Umbilical cord (tissue), 2 donors: ENCODE results near the gene AXL. TPM values are rescaled to one million over a fixed set of nuclear protein-coding genes. Genes with fewer than 3 reads are reported as not detected.
"Not testable (repeated sequence)": the region's sequence is repeated elsewhere in the genome, so short reads cannot be mapped to it uniquely, and the experiment has no call there.

Experiments
- DNase-seq: peaks from one replicate; pipeline ENCODE4 v3.0.0-alpha.2; 2015; ENCODE audit warnings: low spot score
- total RNA-seq: library from RNA; depleted of rRNA; stranded (reverse); fragments of >200 nt; gene quantifications from one replicate; pipeline ENCODE4 v1.2.3, GENCODE V29; 2014; ENCODE audit warnings: low replicate concordance; ENCODE audit not compliant: insufficient read depth

Gene AXL
- total RNA-seq, 1 donor from 2014 or later, result 104 TPM

DNA sequence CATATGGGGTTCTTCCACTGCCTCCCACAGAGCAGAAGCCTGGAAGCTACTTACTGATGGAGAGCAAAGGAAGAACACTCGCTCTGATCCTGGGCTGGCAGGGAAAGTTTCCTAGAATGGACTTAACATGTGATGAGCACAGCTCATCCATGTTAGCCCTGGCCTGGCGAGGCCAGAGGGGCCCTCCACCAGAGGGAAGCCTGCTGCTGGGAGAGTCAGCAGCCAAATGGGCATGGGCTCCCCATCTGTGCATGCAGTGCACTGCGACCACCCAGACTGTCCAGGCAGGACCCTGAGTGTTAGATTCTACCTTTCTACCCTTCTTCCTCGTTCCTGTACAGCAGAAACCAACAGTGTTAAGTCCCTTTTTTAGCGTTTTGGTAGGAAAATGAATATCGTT, 54.1 kb downstream of the AXL start:
- no peak for DNase-seq

GRCh38 chr19:41274802-41275201, 55.8 kb downstream of the AXL start:
- no peak for DNase-seq

GRCh38 chr19:41276231-41276630, 57.2 kb downstream of the AXL start:
- DNase-seq, result no peak

DNA sequence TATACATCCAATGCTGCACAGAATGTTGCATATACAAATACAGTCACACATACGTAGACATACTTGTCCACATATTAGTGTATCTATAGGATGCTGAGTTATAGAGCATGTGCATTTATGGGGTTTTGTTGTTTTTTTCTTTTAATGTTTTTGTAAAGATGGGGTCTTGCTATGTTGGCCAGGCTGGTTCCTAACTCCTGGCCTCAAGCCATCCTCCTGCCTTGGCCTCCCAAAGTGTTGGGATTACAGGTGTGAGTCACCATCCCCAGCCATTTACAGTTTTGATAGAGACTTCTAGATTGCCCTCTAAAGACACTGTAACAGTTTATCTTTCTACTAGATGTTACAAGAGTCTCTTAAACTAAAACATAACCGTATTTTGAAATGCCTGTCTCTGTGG, 59.5 kb downstream of the AXL start:
- DNase-seq, result no peak

DNA sequence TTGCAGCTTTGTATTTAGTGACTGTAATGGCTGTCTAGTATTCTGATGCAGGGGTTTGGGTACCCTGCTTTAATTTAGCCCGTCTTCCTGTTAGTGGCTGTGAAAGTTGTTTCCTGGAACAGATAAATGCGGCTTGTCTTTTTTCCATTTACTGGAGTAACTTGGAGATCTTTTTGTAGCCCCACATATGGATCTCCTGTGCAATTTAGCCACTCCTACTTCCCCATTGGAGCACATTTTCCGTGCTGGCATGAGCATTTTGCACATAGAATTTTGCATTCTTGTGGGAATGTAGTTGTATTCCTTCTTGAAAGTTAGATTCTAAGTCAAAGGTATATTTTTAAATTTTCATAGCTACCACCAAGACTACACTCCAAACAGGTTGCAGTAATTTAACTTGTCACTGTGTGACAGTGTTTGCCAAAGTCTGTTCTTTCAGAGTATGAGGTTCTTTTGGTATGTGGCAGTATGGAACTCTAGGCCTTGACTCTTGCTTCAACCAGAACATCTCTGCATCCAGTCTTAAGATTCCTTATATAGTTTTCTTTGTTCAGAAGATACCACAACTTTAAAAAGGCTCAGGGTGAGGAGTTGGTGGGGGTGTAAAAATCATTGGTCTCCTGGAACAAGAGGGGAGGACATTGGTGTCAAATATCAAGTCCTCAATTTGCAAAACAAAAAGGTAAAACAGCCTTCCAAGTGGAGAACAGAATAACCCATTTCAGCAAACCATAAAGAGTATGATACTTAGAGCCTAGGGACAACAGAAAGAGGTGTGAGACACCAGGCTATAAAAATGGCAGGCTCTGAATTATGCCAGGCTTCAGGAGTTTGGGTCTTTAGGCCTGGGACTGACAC, 69.9 kb downstream of the AXL start:
- no peak for DNase-seq

- not testable (repeated sequence) for DNase-seq
These were observed 70.8 kb downstream of the AXL start for GRCh38 chr19:41289814-41290213.

DNA sequence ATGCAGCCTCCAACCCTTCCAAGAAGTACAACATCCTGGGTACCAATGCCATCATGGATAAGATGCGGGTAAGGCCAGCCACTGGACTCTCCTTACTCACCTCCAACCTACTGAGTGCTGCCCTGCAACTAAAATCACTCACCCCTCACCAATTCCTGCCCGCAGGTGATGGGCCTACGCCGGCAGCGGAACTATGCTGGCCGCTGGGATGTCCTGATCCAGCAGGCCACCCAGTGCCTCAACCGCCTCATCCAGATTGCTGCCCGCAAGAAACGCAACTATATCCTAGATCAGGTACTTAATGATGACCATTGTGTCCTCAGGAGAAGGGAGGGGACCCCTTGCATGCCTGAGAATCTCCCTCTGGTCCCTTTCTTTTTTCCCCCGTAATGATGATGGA, 75.4 kb downstream of the AXL start:
- DNase-seq, result no peak

DNA sequence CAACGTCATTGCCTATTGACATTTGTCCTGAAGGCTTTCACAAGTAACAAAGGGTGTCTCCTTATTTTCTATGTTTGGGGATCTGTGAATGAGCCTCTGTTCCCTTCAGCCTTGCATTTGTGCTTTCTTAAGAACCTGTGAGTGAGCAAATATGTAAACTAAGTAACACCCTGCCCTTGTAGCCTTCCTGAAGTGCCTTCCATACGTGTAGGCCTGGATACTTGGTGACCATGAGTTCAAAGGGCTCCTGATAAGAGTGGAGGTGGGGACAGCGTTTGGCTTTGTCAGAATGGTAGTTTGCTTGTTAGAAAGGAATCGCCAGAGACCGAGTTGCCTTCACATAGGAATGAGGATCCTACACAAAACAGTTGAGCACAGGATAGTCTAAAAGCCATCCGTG, 76.5 kb downstream of the AXL start:
- no peak for DNase-seq

GRCh38 chr19:41296433-41296871, 77.4 kb downstream of the AXL start:
- no peak for DNase-seq

DNA sequence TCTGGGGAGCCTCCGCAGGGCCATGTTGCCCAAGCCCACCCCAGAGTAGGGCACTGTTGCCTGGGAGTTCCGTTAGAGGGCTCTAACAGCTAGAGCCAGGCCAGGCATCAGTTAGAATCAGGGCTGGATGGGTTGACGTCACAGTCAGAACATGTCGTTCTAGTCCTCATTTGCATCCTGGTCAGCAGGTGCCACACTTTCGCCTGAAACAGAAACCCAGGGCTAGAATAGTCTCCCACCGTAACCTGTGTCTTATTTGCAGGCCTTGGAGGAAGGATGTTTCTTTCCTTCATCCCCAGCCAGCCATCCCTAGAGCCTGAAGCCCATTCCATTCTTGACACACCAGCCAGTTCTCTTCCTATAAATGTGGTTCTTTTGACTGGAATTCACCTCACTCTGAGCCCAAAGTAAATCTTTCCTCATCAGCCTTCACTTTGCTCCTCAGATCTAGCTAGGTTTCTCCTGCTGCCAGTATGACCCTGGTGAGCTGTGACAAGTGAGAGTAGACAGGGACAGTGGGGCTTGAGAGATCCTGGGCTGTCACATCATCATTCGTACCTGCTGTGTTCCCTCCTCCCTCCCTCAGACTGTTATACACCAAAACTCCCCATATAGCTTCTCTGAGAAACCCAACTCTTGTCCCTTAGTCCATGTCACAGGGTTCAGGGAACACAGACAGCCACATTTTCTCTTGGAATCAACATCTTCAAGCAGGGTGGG, 78.8 kb downstream of the AXL start:
- DNase-seq, result no peak

- DNase-seq, result peak; percentile 75
These were observed 79.4 kb downstream of the AXL start for GRCh38 chr19:41298348-41298964.

- no peak for DNase-seq
These were observed 80.2 kb downstream of the AXL start for GRCh38 chr19:41299046-41299754.

GRCh38 chr19:41299755-41300089, 80.7 kb downstream of the AXL start:
- DNase-seq, result peak; percentile 51

DNA sequence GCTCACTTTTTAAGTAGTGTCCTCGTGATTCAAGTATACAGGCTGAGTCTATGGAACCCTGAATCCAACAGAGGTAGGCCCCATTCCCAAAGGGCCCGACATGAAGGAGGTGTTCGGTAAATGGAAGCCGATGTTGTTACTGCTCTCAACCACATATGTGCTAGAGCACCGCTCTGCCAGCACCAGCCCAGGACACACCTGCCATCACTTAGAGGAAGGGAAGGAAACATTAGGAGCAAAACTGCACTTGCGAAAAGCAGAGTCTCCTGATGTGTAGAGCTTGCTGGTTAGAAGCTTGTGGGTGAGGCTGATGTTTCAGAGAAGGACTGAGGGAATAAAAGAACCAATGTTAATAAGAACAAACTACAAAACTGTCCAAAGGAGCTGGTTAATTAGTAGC, 81.5 kb downstream of the AXL start:
- no peak for DNase-seq

DNA sequence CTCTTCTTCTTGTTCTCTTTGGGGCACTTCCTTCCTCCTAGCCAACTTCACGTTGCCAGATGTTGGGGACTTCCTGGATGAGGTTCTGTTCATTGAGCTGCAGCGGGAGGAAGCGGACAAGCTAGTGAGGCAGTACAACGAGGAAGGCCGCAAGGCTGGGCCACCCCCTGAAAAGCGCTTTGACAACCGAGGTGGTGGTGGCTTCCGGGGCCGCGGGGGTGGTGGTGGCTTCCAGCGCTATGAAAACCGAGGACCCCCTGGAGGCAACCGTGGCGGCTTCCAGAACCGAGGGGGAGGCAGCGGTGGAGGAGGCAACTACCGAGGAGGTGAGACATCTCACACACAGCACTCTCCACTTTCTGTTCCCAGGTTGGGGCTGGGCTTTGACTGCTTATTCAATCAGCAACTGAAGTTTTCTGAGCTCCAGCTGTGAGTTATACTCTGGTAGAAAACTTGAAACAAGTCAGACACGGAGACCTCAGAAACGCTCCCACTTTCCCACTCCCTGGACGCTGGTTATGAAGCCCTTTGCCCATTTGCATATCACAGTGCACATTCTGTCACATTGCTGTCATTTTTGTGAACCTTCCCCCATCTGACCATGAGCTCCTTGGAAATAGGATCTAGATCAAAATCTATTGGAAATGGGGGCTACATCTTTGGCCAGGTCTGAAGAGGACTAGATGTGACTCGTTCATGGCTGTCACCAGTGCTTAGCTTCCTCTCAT, 83.8 kb downstream of the AXL start:
- no peak for DNase-seq

- no peak for DNase-seq
These were observed 84.9 kb downstream of the AXL start for GRCh38 chr19:41303954-41304353.

GRCh38 chr19:41304706-41305483, 85.9 kb downstream of the AXL start:
- no peak for DNase-seq

DNA sequence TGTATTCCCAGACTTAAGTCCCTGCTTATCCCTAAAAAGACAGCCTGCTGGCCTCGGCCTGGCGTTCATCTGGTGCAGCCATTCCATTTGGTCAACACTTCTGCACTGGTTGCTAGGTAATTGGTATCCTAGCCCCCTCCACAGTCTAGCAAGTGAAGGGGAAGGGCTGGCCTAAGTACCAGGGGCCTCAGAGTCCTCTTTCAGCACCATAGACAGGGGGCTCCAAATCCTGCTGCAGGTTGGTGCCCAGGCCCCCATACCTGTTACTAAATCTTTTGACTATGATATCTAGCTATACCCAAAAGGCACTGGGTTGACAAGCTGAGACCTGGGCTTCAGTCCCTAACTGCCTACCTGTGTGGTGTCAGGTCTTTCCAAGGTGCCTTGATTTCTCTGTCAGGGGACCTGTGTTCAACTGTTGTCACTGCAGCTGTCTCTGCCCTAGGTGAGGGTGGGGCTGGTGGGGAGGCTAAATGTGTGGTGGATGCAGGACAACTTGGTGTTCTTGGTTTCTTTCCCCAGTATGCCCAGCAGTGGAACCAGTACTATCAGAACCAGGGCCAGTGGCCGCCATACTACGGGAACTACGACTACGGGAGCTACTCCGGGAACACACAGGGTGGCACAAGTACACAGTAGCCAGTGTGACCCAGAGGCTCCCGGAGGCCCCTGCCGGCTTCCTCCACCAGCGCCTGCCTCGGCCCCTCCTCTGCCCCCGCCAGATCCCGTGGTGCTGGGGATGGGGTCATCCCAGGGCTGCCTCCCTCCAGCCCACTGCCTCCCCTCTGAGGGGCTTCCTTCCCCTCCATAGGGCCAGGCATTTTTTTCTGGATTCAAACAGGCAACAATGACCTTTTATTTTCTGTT, 87.1 kb downstream of the AXL start:
- no peak for DNase-seq

DNA sequence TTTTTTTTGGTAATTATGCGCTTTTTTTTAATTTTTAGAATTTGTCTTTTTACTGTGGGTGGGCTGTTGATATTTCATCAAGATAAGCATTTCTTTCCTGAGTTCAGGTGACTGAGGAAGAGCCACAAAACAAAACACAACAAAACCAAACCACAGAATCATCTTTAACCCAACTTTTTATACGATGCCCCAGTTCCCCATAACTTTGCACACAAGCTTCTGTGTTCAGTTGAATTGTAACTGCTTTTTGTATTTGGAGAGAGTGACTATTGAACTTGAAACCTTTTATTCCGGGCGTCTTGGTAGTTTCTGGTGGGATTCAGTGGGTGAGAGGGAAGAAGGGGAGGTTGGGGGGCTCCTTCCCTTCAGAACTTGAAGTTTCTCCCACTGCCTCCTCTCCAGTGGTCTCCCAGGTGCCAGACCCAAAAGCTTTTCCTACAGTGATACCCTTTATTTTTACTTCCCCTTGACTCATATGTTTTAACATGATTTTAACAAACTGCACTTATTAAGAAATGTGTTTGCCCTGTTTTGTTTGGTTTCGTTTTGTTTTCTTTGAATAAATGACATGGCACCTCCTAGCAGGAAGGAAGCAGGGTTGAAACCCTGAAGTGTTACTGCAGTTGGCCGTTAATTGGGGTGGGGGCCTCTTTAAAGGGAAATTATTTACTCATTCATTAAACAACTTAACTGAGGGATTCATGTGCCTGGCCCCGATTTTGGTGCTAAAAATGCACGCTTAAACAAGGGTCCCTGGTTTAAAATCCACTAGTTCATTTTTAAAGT, 88.3 kb downstream of the AXL start:
- DNase-seq, result no peak
